HG03439 (cell line): ENCODE results near the gene LMNTD1.
"Not testable (repeated sequence)": the region's sequence is repeated elsewhere in the genome, so short reads cannot be mapped to it uniquely, and the experiment has no call there.

Experiments
- ATAC-seq: cut with Tn5 transposase; IDR thresholded peaks from one replicate; pipeline ENCODE4 v1.9.1; 2021; ENCODE audit warnings: mild to moderate bottlenecking, moderate library complexity; ENCODE audit not compliant: unreplicated experiment

Gene LMNTD1

GRCh38 chr12:25433581-25434325 is 119.3 kb downstream of the LMNTD1 start:
- no peak for ATAC-seq

- ATAC-seq, result no peak
Observed at GRCh38 chr12:25433024-25433423, 120.1 kb downstream of the LMNTD1 start.

- ATAC-seq, result no peak
Observed at GRCh38 chr12:25427337-25428249, 125.5 kb downstream of the LMNTD1 start.

GRCh38 chr12:25426821-25427220 is 126.3 kb downstream of the LMNTD1 start:
- not testable (repeated sequence) for ATAC-seq
